ENCODE results near the gene LINS1.

Gene LINS1

DNA sequence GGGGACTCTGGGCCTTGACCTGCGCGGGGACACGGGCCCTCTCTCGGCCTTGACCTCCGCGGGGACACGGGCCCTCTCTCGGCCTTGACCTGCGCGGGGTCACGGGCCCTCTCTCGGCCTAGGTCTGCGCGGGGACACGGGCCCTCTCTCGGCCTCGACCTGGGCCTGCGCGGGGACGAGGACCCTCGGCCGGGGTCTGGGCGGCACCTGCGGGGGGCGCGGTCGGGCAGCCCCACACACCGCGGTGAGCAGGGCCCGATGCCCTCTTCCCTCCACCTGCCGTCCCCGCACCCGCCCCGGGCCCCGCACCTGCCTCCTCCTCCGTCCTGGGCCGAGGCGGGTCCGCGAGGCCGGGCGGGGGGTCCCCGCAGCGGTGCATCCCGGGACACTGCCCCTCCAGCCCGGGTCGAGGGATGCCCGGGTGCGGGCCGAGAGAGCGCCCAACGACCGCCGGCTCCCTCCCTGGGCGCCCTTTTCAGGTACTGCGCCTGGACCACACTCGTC is 57.6 kb downstream of the LINS1 start:
- no peak for DNase-seq

GRCh38 chr15:100542290-100542689 is 59.7 kb downstream of the LINS1 start:
- no peak for DNase-seq

- DNase-seq, result peak; percentile 15
Observed at GRCh38 chr15:100537331-100537730, 64.7 kb downstream of the LINS1 start.

DNA sequence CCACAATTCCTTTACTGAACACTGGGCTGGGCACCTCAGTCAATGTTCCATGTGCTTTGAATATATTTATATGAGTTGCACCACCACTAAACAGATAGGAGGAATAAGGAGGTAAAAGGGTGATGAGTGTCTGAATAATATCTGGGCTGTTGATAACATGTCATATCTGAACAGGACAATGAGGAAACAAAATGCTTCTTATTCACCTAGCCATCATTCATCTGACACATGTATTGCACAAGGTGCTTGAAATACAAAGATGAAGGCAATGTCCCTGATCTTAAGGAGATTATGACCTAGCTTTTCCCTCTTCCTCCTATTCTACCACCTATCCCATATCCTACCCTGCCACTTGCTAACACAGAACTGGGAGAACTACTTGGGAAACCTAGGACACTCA is 65.3 kb downstream of the LINS1 start:
- DNase-seq, result no peak

DNA sequence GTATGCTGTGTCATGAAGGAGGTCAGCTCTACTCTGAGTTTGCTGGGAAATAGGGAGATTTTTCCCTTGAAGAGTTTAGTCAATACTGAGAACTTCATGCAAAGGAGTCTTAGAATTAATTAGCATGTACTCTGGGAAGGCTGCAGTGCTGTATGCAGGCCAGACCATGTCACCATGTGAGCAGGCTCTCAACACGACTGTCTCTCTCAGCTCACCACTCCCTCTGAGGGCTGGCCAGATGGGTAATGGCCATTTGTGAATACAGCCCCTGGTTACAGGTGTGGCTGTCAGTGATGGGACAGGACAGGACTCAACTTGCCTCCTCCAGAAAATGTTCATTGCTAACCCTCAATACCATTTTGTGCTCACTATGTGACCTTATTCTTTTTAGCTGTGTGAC is 68.1 kb downstream of the LINS1 start:
- no peak for DNase-seq

DNA sequence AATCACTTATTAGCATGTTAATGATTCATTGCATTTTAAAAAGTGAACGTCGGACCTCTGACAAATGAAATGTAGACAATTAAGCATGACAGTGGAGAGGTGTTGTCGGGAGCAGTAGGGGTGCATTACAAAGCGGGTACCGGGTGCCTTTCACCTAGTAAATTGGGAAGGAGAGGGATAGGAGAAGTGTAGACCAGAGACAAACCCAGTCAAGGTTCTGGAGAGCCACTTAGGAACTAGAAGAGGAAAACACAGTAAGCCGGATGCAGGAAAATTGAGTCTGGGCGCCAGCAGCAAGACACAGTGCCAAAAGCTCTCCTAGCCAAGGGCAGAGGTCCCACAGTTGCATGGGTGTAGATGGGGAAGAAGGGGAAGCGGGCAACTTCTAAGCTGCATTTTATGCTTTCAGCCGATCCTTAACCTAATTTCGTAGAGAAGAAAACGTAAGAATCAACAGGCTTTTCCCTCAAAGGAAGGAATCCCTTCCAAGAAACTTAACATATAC is 70.1 kb downstream of the LINS1 start:
- no peak for DNase-seq

GRCh38 chr15:100531204-100531603 is 70.8 kb downstream of the LINS1 start:
- no peak for DNase-seq

DNA sequence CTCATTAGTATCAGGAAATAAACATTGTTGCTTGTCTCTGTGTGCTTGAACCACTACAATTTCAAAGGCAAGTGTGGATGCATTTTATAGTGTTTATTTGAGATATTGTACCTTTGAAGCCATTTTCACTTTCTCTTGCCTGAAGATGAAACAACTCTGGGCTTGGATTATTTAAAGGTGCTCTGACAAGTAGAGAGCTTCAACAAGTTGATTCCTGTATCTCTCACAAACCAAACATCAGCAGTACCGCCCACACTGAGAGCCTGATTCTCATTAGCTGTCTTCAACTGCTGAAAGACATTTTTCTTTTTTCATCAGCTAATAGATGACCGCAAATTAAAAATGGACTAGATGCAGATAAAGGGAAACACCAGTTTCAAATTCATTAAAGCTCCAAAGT is 72.4 kb downstream of the LINS1 start:
- no peak for DNase-seq

- DNase-seq, result no peak
Observed at GRCh38 chr15:100528833-100529428, 73.1 kb downstream of the LINS1 start, which contains the start of gene CERS3. Gene CERS3, minus strand, starts transcription at chr15:100528950. Its CDS starts 27,101 bp downstream, at chr15:100501849.

- no peak for DNase-seq
Observed at GRCh38 chr15:100526027-100526481, 75.9 kb downstream of the LINS1 start.

DNA sequence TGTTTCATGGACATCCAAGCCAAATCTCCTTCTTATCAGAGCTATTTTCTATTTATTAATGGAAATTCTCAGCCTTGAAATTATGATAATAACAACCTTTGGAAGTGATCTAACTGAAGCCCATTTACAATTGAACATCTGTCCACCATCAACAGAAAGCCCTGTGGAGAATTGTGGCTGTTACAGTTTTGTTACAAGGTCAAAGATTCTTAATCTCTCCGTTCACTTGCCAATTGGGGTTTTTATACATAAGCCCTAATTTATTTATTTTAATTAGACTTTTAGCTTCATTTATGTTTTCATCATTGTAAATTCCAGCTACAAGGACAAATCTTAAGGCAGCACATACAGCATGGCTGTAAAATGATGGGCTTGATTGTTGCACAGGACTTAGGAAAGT is 76.5 kb downstream of the LINS1 start:
- DNase-seq, result no peak

GRCh38 chr15:100524326-100524725 is 77.7 kb downstream of the LINS1 start:
- no peak for DNase-seq

DNA sequence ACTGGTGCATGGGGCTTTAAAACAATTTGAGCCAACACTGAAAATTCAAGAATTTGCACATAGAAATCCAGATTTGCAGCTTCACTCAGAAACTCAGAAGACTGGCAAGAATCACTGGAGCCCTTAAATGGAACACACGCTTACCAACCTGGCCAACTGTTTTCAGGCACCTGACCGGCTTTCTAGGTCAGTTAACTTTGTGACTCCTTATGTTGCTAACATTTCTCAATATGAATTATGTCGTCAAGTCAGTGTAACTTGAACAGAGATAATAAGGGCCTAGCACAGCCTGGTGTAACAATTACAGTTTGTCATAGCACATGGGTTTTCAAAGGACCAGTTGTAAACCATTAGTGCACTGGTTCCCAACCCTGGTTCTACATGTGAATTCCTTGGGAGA is 80.1 kb downstream of the LINS1 start:
- DNase-seq, result no peak

DNA sequence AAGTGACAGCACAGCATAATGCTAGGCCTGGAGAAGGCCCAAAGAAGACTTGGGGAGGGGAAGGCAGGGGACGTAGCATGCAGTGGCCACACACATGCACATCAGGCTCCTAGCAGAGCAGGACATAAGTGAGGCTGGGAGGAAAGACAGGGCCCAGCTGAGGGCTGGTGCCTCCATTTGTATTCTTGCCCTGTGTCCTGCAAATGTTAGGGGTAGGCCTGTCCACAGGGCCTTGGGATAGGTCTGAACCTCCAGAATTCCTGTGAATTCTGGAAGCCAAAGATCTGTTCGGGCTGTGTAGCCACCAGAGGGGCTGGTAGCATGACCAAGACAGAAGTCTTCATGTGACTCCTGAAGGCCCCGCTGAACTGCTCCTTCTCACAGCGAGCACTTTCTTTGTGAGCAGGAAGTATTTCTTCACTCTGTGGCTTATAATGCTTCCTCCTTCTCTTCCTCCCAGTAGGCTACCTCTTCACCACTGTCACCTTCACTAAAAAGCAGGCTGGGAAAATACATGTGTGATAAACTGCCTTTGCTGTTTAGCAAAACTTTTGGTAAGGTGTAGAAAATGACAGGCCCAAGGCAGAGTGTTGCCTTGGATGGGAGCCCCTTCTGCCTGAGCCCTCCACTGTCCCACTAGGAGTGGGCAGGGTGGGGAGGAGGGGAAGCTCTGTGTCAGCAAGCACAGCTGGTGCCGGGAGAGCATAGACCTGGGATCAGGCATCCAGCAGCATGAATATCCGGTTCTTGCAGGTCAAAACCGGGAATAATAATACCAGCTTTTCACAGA is 81.7 kb downstream of the LINS1 start:
- DNase-seq, result peak; percentile 22

DNA sequence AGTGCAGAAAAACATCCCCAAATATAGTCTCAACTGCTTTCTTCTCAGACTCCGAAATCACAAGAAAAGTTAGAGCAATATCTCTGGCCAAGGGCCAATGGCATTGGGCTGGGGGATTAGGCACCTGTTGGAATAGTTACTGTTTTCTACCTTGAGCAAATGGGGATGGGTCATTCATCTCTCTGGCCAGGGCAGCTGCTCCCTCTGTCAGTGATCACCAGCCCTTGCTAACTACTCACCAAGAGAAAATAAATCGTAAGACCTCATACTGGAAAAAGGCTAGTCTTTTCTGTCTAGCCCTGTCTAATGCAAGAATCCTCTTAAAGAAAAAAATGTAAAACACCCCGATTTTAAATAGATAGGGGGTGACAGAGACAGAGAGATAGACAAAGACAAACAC is 84.1 kb downstream of the LINS1 start:
- DNase-seq, result no peak

Data from SIG-M5 (cell line).